Measurements from ENCODE around the gene CTCFL.

GRCh38 chr20:57479196-57479595 lies 45.7 kb downstream of the CTCFL start:
- TF ChIP-seq CTCF (IDR thresholded peaks at IDR 0.05 in 8 of 11, conservative IDR thresholded peaks at IDR 0.05 in 3 of 11) (no peak), POLR2A (IDR thresholded peaks at IDR 0.05) (no peak)

All from spleen (tissue), 7 donors.